ENCODE measurements around the gene NR1H2.
"Not testable (repeated sequence)": the region's sequence is repeated elsewhere in the genome, so short reads cannot be mapped to it uniquely, and the experiment has no call there.

Gene NR1H2

GRCh38 chr19:50387176-50387867, 11.1 kb downstream of the NR1H2 start:
- peaks cover 6% of the 10 kb centered on the region for H3K4me1 ChIP-seq (ENCODE audit: control insufficient read depth, insufficient read depth, low read length)
- no peak overlapping the region for H3K9ac ChIP-seq (ENCODE audit: low read length)
- peak overlapping the region; percentile 8 for H3K4me3 ChIP-seq (ENCODE audit: low read length)
- no peak overlapping the region for H3K27ac ChIP-seq (ENCODE audit: low read depth, low read length)
- no peaks in the 10 kb centered on the region for H3K27me3 ChIP-seq (ENCODE audit: control insufficient read depth, insufficient read depth, low read length)
- peaks cover 3% of the 10 kb centered on the region for H3K36me3 ChIP-seq (ENCODE audit: control insufficient read depth, insufficient read depth, low read length)

GRCh38 chr19:50387868-50388245, 11.6 kb downstream of the NR1H2 start:
- Histone ChIP-seq H3K9ac (ENCODE audit: low read length) (no peak overlapping the region), H3K27me3 (ENCODE audit: control insufficient read depth, insufficient read depth, low read length) (no peaks in the 10 kb centered on the region), H3K36me3 (ENCODE audit: control insufficient read depth, insufficient read depth, low read length) (no peaks in the 10 kb centered on the region), H3K4me3 (ENCODE audit: low read length) (peak overlapping the region; percentile 8), H3K27ac (ENCODE audit: low read depth, low read length) (no peak overlapping the region), H3K4me1 (ENCODE audit: control insufficient read depth, insufficient read depth, low read length) (peaks cover 6% of the 10 kb centered on the region)

GRCh38 chr19:50390295-50390694, 14.0 kb downstream of the NR1H2 start:
- H3K27ac ChIP-seq (ENCODE audit: low read depth, low read length); H3K27me3 ChIP-seq (ENCODE audit: control insufficient read depth, insufficient read depth, low read length): not testable (repeated sequence)

GRCh38 chr19:50390952-50391351, 14.7 kb downstream of the NR1H2 start:
- not testable (repeated sequence) for H3K4me3 ChIP-seq (ENCODE audit: low read length)

More at GRCh38 chr19:50390295-50390694, 14.0 kb downstream of the NR1H2 start:
- H3K4me1 ChIP-seq (ENCODE audit: control insufficient read depth, insufficient read depth, low read length); H3K9ac ChIP-seq (ENCODE audit: low read length); H3K36me3 ChIP-seq (ENCODE audit: control insufficient read depth, insufficient read depth, low read length); H3K4me3 ChIP-seq (ENCODE audit: low read length): not testable (repeated sequence)

GRCh38 chr19:50392759-50393158, 16.5 kb downstream of the NR1H2 start:
- Histone ChIP-seq H3K36me3 (ENCODE audit: control insufficient read depth, insufficient read depth, low read length) (no peaks in the 10 kb centered on the region), H3K4me3 (ENCODE audit: low read length) (no peak overlapping the region), H3K9ac (ENCODE audit: low read length) (no peak overlapping the region), H3K27me3 (ENCODE audit: control insufficient read depth, insufficient read depth, low read length) (no peaks in the 10 kb centered on the region), H3K4me1 (ENCODE audit: control insufficient read depth, insufficient read depth, low read length) (no peaks in the 10 kb centered on the region), H3K27ac (ENCODE audit: low read depth, low read length) (no peak overlapping the region)

More at GRCh38 chr19:50390952-50391351, 14.7 kb downstream of the NR1H2 start:
- not testable (repeated sequence) for H3K36me3 ChIP-seq (ENCODE audit: control insufficient read depth, insufficient read depth, low read length); H3K9ac ChIP-seq (ENCODE audit: low read length); H3K4me1 ChIP-seq (ENCODE audit: control insufficient read depth, insufficient read depth, low read length); H3K27me3 ChIP-seq (ENCODE audit: control insufficient read depth, insufficient read depth, low read length); H3K27ac ChIP-seq (ENCODE audit: low read depth, low read length)

- Histone ChIP-seq H3K27ac (ENCODE audit: low read depth, low read length) (no peak overlapping the region), H3K27me3 (ENCODE audit: control insufficient read depth, insufficient read depth, low read length) (no peaks in the 10 kb centered on the region), H3K9ac (ENCODE audit: low read length) (no peak overlapping the region), H3K36me3 (ENCODE audit: control insufficient read depth, insufficient read depth, low read length) (no peaks in the 10 kb centered on the region), H3K4me1 (ENCODE audit: control insufficient read depth, insufficient read depth, low read length) (no peaks in the 10 kb centered on the region), H3K4me3 (ENCODE audit: low read length) (no peak overlapping the region)
Observed at GRCh38 chr19:50393589-50393988, 17.3 kb downstream of the NR1H2 start.

GRCh38 chr19:50394017-50394416, 17.8 kb downstream of the NR1H2 start:
- Histone ChIP-seq H3K27ac (ENCODE audit: low read depth, low read length) (no peak overlapping the region), H3K4me3 (ENCODE audit: low read length) (no peak overlapping the region), H3K9ac (ENCODE audit: low read length) (no peak overlapping the region), H3K4me1 (ENCODE audit: control insufficient read depth, insufficient read depth, low read length) (no peaks in the 10 kb centered on the region), H3K36me3 (ENCODE audit: control insufficient read depth, insufficient read depth, low read length) (no peaks in the 10 kb centered on the region), H3K27me3 (ENCODE audit: control insufficient read depth, insufficient read depth, low read length) (no peaks in the 10 kb centered on the region)

GRCh38 chr19:50398675-50399367, 22.6 kb downstream of the NR1H2 start:
- Histone ChIP-seq H3K4me3 (ENCODE audit: low read length) (no peak overlapping the region), H3K9ac (ENCODE audit: low read length) (no peak overlapping the region), H3K27me3 (ENCODE audit: control insufficient read depth, insufficient read depth, low read length) (no peaks in the 10 kb centered on the region), H3K4me1 (ENCODE audit: control insufficient read depth, insufficient read depth, low read length) (no peaks in the 10 kb centered on the region), H3K36me3 (ENCODE audit: control insufficient read depth, insufficient read depth, low read length) (peaks cover under 1% of the 10 kb centered on the region), H3K27ac (ENCODE audit: low read depth, low read length) (no peak overlapping the region)

GRCh38 chr19:50399368-50399745, 23.1 kb downstream of the NR1H2 start:
- no peak overlapping the region for H3K4me3 ChIP-seq (ENCODE audit: low read length)
- no peak overlapping the region for H3K27ac ChIP-seq (ENCODE audit: low read depth, low read length)
- no peaks in the 10 kb centered on the region for H3K4me1 ChIP-seq (ENCODE audit: control insufficient read depth, insufficient read depth, low read length)
- no peak overlapping the region for H3K9ac ChIP-seq (ENCODE audit: low read length)
- no peaks in the 10 kb centered on the region for H3K27me3 ChIP-seq (ENCODE audit: control insufficient read depth, insufficient read depth, low read length)
- H3K36me3 ChIP-seq (ENCODE audit: control insufficient read depth, insufficient read depth, low read length), result peaks cover 2% of the 10 kb centered on the region

GRCh38 chr19:50401605-50402450, 25.6 kb downstream of the NR1H2 start:
- no peak overlapping the region for H3K27ac ChIP-seq (ENCODE audit: low read depth, low read length)
- no peak overlapping the region for H3K9ac ChIP-seq (ENCODE audit: low read length)
- H3K4me3 ChIP-seq (ENCODE audit: low read length), result no peak overlapping the region
- H3K4me1 ChIP-seq (ENCODE audit: control insufficient read depth, insufficient read depth, low read length), result no peaks in the 10 kb centered on the region
- peaks cover 2% of the 10 kb centered on the region for H3K36me3 ChIP-seq (ENCODE audit: control insufficient read depth, insufficient read depth, low read length)
- no peaks in the 10 kb centered on the region for H3K27me3 ChIP-seq (ENCODE audit: control insufficient read depth, insufficient read depth, low read length)

GRCh38 chr19:50402544-50403301, 26.5 kb downstream of the NR1H2 start:
- no peak overlapping the region for H3K4me3 ChIP-seq (ENCODE audit: low read length)
- H3K36me3 ChIP-seq (ENCODE audit: control insufficient read depth, insufficient read depth, low read length), result peaks cover 2% of the 10 kb centered on the region
- H3K4me1 ChIP-seq (ENCODE audit: control insufficient read depth, insufficient read depth, low read length), result no peaks in the 10 kb centered on the region
- no peak overlapping the region for H3K27ac ChIP-seq (ENCODE audit: low read depth, low read length)
- no peak overlapping the region for H3K9ac ChIP-seq (ENCODE audit: low read length)
- H3K27me3 ChIP-seq (ENCODE audit: control insufficient read depth, insufficient read depth, low read length), result no peaks in the 10 kb centered on the region

Measured in rectal smooth muscle tissue (tissue), 1 donor.